Dendritic cell treated with granulocyte-macrophage colony-stimulating factor and Interleukin-4, amounts not matched to agents 40 ng/mL and 50 ng/mL, for 4 days (primary cell): ENCODE results near the gene TNFRSF9.

Experiments
- H3K27ac Mint-ChIP-seq: one replicate; pipeline ENCODE4 v1.8.0; 2022; ENCODE audit warnings: mild to moderate bottlenecking, mixed read lengths
- H3K27me3 Mint-ChIP-seq: one replicate; pipeline ENCODE4 v1.8.0; 2022; ENCODE audit warnings: mild to moderate bottlenecking, mixed read lengths
- H3K36me3 Mint-ChIP-seq: one replicate; pipeline ENCODE4 v1.8.0; 2022; ENCODE audit warnings: low read depth, mixed read lengths
- H3K4me1 Mint-ChIP-seq: one replicate; pipeline ENCODE4 v1.8.0; 2022; ENCODE audit warnings: low read depth, mixed read lengths
- H3K4me3 Mint-ChIP-seq: one replicate; pipeline ENCODE4 v1.8.0; 2022; ENCODE audit warnings: mild to moderate bottlenecking, moderate library complexity, mixed read lengths
- H3K9me3 Mint-ChIP-seq: one replicate; pipeline ENCODE4 v1.8.0; 2022; ENCODE audit warnings: mixed read lengths
- intact Hi-C: fragments of 100-400 bp; cut with micrococcal nuclease; formaldehyde crosslinking; loops from one replicate; pipeline ENCODE4 v1.15.0; 2022

TNFRSF9 gene

GRCh38 chr1:7890853-7891252 lies 49.8 kb downstream of the TNFRSF9 start:
- Mint-ChIP-seq H3K9me3 (no peaks in the 10 kb centered on the region), H3K27ac (no peak overlapping the region), H3K4me1 (peaks cover 10% of the 10 kb centered on the region), H3K4me3 (no peak overlapping the region), H3K27me3 (peaks cover 11% of the 10 kb centered on the region), H3K36me3 (no peaks in the 10 kb centered on the region)
- intact Hi-C loops, result no loop called here

GRCh38 chr1:7888248-7889081 lies 52.2 kb downstream of the TNFRSF9 start:
- no peak overlapping the region for H3K27ac Mint-ChIP-seq
- peaks cover 10% of the 10 kb centered on the region for H3K4me1 Mint-ChIP-seq
- H3K27me3 Mint-ChIP-seq, result peaks cover 22% of the 10 kb centered on the region
- intact Hi-C loops, result no loop called here
- peaks cover 8% of the 10 kb centered on the region for H3K9me3 Mint-ChIP-seq
- H3K4me3 Mint-ChIP-seq, result no peak overlapping the region
- no peaks in the 10 kb centered on the region for H3K36me3 Mint-ChIP-seq

GRCh38 chr1:7886405-7886745 lies 54.3 kb downstream of the TNFRSF9 start:
- Mint-ChIP-seq H3K27ac (no peak overlapping the region), H3K36me3 (no peaks in the 10 kb centered on the region), H3K4me3 (no peak overlapping the region), H3K4me1 (peaks cover 10% of the 10 kb centered on the region), H3K27me3 (peaks cover 22% of the 10 kb centered on the region), H3K9me3 (peaks cover 8% of the 10 kb centered on the region)
- intact Hi-C loops, result no loop called here

- H3K36me3 Mint-ChIP-seq, result no peaks in the 10 kb centered on the region
- intact Hi-C loops, result no loop called here
- peaks cover 8% of the 10 kb centered on the region for H3K9me3 Mint-ChIP-seq
- H3K4me3 Mint-ChIP-seq, result no peak overlapping the region
- no peak overlapping the region for H3K27ac Mint-ChIP-seq
- H3K27me3 Mint-ChIP-seq, result peaks cover 19% of the 10 kb centered on the region
- peaks cover 10% of the 10 kb centered on the region for H3K4me1 Mint-ChIP-seq
Observed at GRCh38 chr1:7885513-7886404, 54.9 kb downstream of the TNFRSF9 start.

GRCh38 chr1:7884757-7885156 lies 55.9 kb downstream of the TNFRSF9 start:
- Mint-ChIP-seq H3K9me3 (peaks cover 8% of the 10 kb centered on the region), H3K27ac (no peak overlapping the region), H3K27me3 (peaks cover 16% of the 10 kb centered on the region)

GRCh38 chr1:7879228-7879627 lies 61.4 kb downstream of the TNFRSF9 start:
- Mint-ChIP-seq H3K36me3 (no peaks in the 10 kb centered on the region), H3K4me3 (no peak overlapping the region), H3K27me3 (peaks cover 4% of the 10 kb centered on the region), H3K4me1 (no peaks in the 10 kb centered on the region), H3K9me3 (peaks cover 29% of the 10 kb centered on the region), H3K27ac (no peak overlapping the region)
- intact Hi-C loops, result no loop called here

More at GRCh38 chr1:7884757-7885156, 55.9 kb downstream of the TNFRSF9 start:
- H3K4me1 Mint-ChIP-seq, result peaks cover 10% of the 10 kb centered on the region
- H3K4me3 Mint-ChIP-seq, result no peak overlapping the region
- no peaks in the 10 kb centered on the region for H3K36me3 Mint-ChIP-seq
- intact Hi-C loops, result no loop called here

GRCh38 chr1:7878027-7878426 lies 62.6 kb downstream of the TNFRSF9 start:
- H3K4me3 Mint-ChIP-seq, result no peak overlapping the region
- H3K27ac Mint-ChIP-seq, result no peak overlapping the region
- H3K27me3 Mint-ChIP-seq, result peaks cover 3% of the 10 kb centered on the region
- H3K9me3 Mint-ChIP-seq, result peaks cover 29% of the 10 kb centered on the region
- H3K36me3 Mint-ChIP-seq, result no peaks in the 10 kb centered on the region
- H3K4me1 Mint-ChIP-seq, result no peaks in the 10 kb centered on the region
- intact Hi-C loops, result no loop called here

GRCh38 chr1:7873801-7874795 lies 66.5 kb downstream of the TNFRSF9 start:
- H3K9me3 Mint-ChIP-seq, result peaks cover 29% of the 10 kb centered on the region
- H3K4me3 Mint-ChIP-seq, result no peak overlapping the region
- no peaks in the 10 kb centered on the region for H3K4me1 Mint-ChIP-seq
- H3K27me3 Mint-ChIP-seq, result peaks cover 3% of the 10 kb centered on the region
- no peak overlapping the region for H3K27ac Mint-ChIP-seq
- intact Hi-C loops, result no loop called here
- H3K36me3 Mint-ChIP-seq, result no peaks in the 10 kb centered on the region

- H3K9me3 Mint-ChIP-seq, result peaks cover 16% of the 10 kb centered on the region
- no peak overlapping the region for H3K4me3 Mint-ChIP-seq
- intact Hi-C loops, result no loop called here
- no peaks in the 10 kb centered on the region for H3K4me1 Mint-ChIP-seq
- no peaks in the 10 kb centered on the region for H3K27me3 Mint-ChIP-seq
- H3K27ac Mint-ChIP-seq, result no peak overlapping the region
- H3K36me3 Mint-ChIP-seq, result no peaks in the 10 kb centered on the region
Observed at GRCh38 chr1:7871136-7871535, 69.5 kb downstream of the TNFRSF9 start.

GRCh38 chr1:7869136-7869920 lies 71.3 kb downstream of the TNFRSF9 start:
- Mint-ChIP-seq H3K4me1 (no peaks in the 10 kb centered on the region), H3K27me3 (no peaks in the 10 kb centered on the region), H3K36me3 (no peaks in the 10 kb centered on the region), H3K27ac (no peak overlapping the region), H3K4me3 (no peak overlapping the region), H3K9me3 (no peaks in the 10 kb centered on the region)
- intact Hi-C loops, result no loop called here

GRCh38 chr1:7868070-7868780 lies 72.4 kb downstream of the TNFRSF9 start:
- intact Hi-C loops, result no loop called here
- Mint-ChIP-seq H3K27ac (no peak overlapping the region), H3K4me1 (no peaks in the 10 kb centered on the region), H3K4me3 (no peak overlapping the region), H3K9me3 (no peaks in the 10 kb centered on the region), H3K36me3 (no peaks in the 10 kb centered on the region), H3K27me3 (no peaks in the 10 kb centered on the region)

GRCh38 chr1:7865978-7866377 lies 74.7 kb downstream of the TNFRSF9 start:
- Mint-ChIP-seq H3K36me3 (no peaks in the 10 kb centered on the region), H3K9me3 (no peaks in the 10 kb centered on the region), H3K27ac (no peak overlapping the region), H3K4me1 (no peaks in the 10 kb centered on the region), H3K4me3 (no peak overlapping the region), H3K27me3 (no peaks in the 10 kb centered on the region)
- intact Hi-C loops, result no loop called here
